ENCODE results near the gene FBXL7.

The FBXL7 gene

GRCh38 chr5:15929611-15930263 is 429.8 kb downstream of the FBXL7 start:
- Histone ChIP-seq H3K36me3 (ENCODE audit: insufficient read depth, low read length) (no peaks in the 10 kb centered on the region), H4K20me1 (ENCODE audit: insufficient read depth, low read length) (no peaks in the 10 kb centered on the region), H3K79me2 (ENCODE audit: insufficient read depth, low read length) (no peaks in the 10 kb centered on the region), H3K27me3 (ENCODE audit: insufficient read depth, low read length) (no peaks in the 10 kb centered on the region), H3K27ac (ENCODE audit: low read depth, low read length, poor library complexity, severe bottlenecking) (no peak overlapping the region), H3K4me3 (ENCODE audit: low read depth, low read length, poor library complexity, severe bottlenecking) (no peak overlapping the region), H3K4me1 (ENCODE audit: insufficient read depth, low read length, severe bottlenecking) (no peaks in the 10 kb centered on the region), H3F3A (ENCODE audit: insufficient read depth, low read length) (no peaks in the 10 kb centered on the region), H3K4me2 (ENCODE audit: low read length) (no peak overlapping the region), H3K9me2 (ENCODE audit: low read depth, low read length) (no peaks in the 10 kb centered on the region), H3K9me3 (ENCODE audit: low read length) (no peaks in the 10 kb centered on the region), H3K9ac (ENCODE audit: low read length) (no peak overlapping the region), H2AFZ (ENCODE audit: low read length) (no peak overlapping the region)
- TF ChIP-seq CTCF (IDR thresholded peaks at IDR 0.05; ENCODE audit: low read length) (no peak), EZH2 (IDR thresholded peaks at IDR 0.05; ENCODE audit: borderline replicate concordance, low read length) (no peak)

DNA sequence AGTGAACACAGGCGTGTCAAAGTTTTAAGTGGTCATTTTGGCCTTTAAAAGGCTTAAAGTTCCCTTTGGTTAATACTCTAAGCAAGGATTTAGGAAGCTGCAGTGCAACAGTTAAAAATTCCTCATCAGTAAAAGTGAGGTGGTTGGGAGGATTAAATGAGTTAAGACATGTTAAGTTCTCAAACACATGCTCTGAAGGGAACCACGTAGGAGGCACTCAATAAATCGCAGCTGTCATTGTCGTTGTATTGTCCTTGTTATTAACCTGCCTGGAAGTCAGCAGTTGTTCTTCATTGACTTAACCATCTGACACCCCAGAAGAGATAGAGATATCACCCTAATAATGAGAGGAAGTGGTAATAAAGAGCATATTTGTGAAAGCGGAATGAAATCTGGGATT is 432.1 kb downstream of the FBXL7 start:
- H3K4me3 ChIP-seq (ENCODE audit: low read depth, low read length, poor library complexity, severe bottlenecking) = no peak overlapping the region
- no peaks in the 10 kb centered on the region for H3K36me3 ChIP-seq (ENCODE audit: insufficient read depth, low read length)
- no peaks in the 10 kb centered on the region for H3F3A ChIP-seq (ENCODE audit: insufficient read depth, low read length)
- H3K9ac ChIP-seq (ENCODE audit: low read length) = no peak overlapping the region
- no peaks in the 10 kb centered on the region for H3K9me3 ChIP-seq (ENCODE audit: low read length)
- TF ChIP-seq EZH2 (IDR thresholded peaks at IDR 0.05; ENCODE audit: borderline replicate concordance, low read length) = no peak
- no peak for TF ChIP-seq CTCF (IDR thresholded peaks at IDR 0.05; ENCODE audit: low read length)
- no peaks in the 10 kb centered on the region for H4K20me1 ChIP-seq (ENCODE audit: insufficient read depth, low read length)
- no peak overlapping the region for H2AFZ ChIP-seq (ENCODE audit: low read length)
- H3K4me1 ChIP-seq (ENCODE audit: insufficient read depth, low read length, severe bottlenecking) = no peaks in the 10 kb centered on the region
- no peaks in the 10 kb centered on the region for H3K9me2 ChIP-seq (ENCODE audit: low read depth, low read length)
- H3K79me2 ChIP-seq (ENCODE audit: insufficient read depth, low read length) = no peaks in the 10 kb centered on the region
- H3K27me3 ChIP-seq (ENCODE audit: insufficient read depth, low read length) = no peaks in the 10 kb centered on the region
- no peak overlapping the region for H3K4me2 ChIP-seq (ENCODE audit: low read length)
- H3K27ac ChIP-seq (ENCODE audit: low read depth, low read length, poor library complexity, severe bottlenecking) = no peak overlapping the region

DNA sequence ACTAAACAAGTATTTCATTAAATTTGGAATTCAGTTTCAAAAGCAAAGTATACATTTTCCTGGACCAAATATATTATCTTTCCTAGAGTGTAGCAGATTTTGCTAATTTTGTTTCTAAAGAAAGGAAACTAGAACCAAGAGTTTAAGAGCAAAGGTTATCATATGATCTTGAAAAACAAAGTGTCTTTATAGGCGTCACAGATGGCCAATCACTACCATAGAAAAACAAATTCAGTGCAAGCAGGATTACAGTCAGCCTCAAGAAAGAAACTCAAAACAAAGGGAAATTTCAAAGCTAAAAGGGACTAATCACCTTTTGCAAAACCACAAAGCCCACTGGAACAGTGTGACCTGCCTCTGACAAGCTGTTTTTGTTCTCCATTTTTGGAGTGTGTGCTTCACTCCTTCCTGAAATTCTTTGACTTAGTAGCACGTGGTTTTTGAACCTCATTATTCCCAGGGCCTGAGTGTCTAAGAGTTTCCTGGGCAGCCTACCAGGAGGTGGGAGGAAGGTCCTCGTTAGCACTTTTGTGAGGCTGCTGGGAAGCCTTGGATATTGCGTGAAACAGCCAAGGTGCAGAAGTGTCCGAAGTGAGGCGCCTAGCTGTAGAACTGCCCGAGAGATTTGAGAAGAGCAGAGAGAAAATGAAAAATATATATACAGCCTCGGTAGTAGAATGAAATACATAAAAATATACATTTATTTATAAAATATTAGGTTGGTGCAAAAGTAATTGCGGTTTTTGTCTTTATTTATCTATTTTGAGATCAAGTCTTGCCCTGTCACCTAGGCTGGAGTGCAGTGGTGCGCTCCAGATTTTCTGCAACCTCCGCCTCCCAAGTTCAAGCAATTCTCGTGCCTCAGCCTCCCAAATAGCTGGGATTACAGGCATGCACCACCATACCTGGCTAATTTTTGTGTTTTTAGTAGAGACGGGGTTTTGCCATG is 433.6 kb downstream of the FBXL7 start:
- no peak overlapping the region for H3K9ac ChIP-seq (ENCODE audit: low read length)
- H3K4me2 ChIP-seq (ENCODE audit: low read length) = no peak overlapping the region
- no peaks in the 10 kb centered on the region for H3K9me2 ChIP-seq (ENCODE audit: low read depth, low read length)
- no peaks in the 10 kb centered on the region for H3K4me1 ChIP-seq (ENCODE audit: insufficient read depth, low read length, severe bottlenecking)
- H3K79me2 ChIP-seq (ENCODE audit: insufficient read depth, low read length) = no peaks in the 10 kb centered on the region
- TF ChIP-seq CTCF (IDR thresholded peaks at IDR 0.05; ENCODE audit: low read length) = no peak
- no peak for TF ChIP-seq EZH2 (IDR thresholded peaks at IDR 0.05; ENCODE audit: borderline replicate concordance, low read length)
- H3K4me3 ChIP-seq (ENCODE audit: low read depth, low read length, poor library complexity, severe bottlenecking) = no peak overlapping the region
- no peak overlapping the region for H2AFZ ChIP-seq (ENCODE audit: low read length)
- no peak overlapping the region for H3K27ac ChIP-seq (ENCODE audit: low read depth, low read length, poor library complexity, severe bottlenecking)
- no peaks in the 10 kb centered on the region for H3F3A ChIP-seq (ENCODE audit: insufficient read depth, low read length)
- H3K9me3 ChIP-seq (ENCODE audit: low read length) = no peaks in the 10 kb centered on the region
- no peaks in the 10 kb centered on the region for H4K20me1 ChIP-seq (ENCODE audit: insufficient read depth, low read length)
- H3K27me3 ChIP-seq (ENCODE audit: insufficient read depth, low read length) = no peaks in the 10 kb centered on the region
- no peaks in the 10 kb centered on the region for H3K36me3 ChIP-seq (ENCODE audit: insufficient read depth, low read length)
